HepG2 (cell line): Measurements from ENCODE around the gene NHERF2. TPM values are rescaled to one million over a fixed set of nuclear protein-coding genes. Genes with fewer than 3 reads are reported as not detected.

Experiments
- AHR ChIP-seq: IDR thresholded peaks from 2 replicates; pipeline ENCODE4 v1.6.1; 2018; ENCODE audit warnings: missing genetic modification reagents, missing compliant biosample characterization
- BHLHE40 ChIP-seq: IDR thresholded peaks from 2 replicates; pipeline ENCODE4 v1.6.1; 2011; ENCODE audit warnings: low read length, improper control_type of control experiment
- BRCA1 ChIP-seq: sonication (generic); formaldehyde crosslinking; IDR thresholded peaks from 2 replicates; pipeline ENCODE4 v1.4.0; 2020; ENCODE audit warnings: missing genetic modification reagents
- CHD2 ChIP-seq: IDR thresholded peaks from 2 replicates; pipeline ENCODE4 v1.6.1; 2011; ENCODE audit warnings: low read depth, low read length, improper control_type of control experiment
- CREB1 ChIP-seq, 2 experiments: fragments of 450-650 bp in 1 of 2; IDR thresholded peaks; 2 replicates each; pipeline ENCODE4 v1.6.1; 2016 to 2017; ENCODE audit warnings: control low read depth in 1 of 2, mild to moderate bottlenecking in 1 of 2, missing compliant biosample characterization in 1 of 2, missing genetic modification characterization in 1 of 2
- FLYWCH1 ChIP-seq: sonication (generic); formaldehyde crosslinking; IDR thresholded peaks from 2 replicates; pipeline ENCODE4 v1.8.1; 2023; ENCODE audit warnings: mild to moderate bottlenecking, missing genetic modification reagents
- HMG20A ChIP-seq: IDR thresholded peaks from 2 replicates; pipeline ENCODE4 v1.6.1; 2016; ENCODE audit warnings: borderline replicate concordance
- HNRNPL ChIP-seq: fragments of 200-400 bp; formaldehyde crosslinking; IDR thresholded peaks from 2 replicates; pipeline ENCODE4 v1.6.1; 2017; ENCODE audit warnings: mild to moderate bottlenecking, low read depth, low read length
- HNRNPUL1 ChIP-seq: fragments of 200-400 bp; formaldehyde crosslinking; IDR thresholded peaks from 2 replicates; pipeline ENCODE4 v1.6.1; 2017; ENCODE audit warnings: low read depth, mild to moderate bottlenecking, low read length, moderate library complexity
- ISX ChIP-seq: sonication (generic); formaldehyde crosslinking; conservative IDR thresholded peaks from 2 replicates; pipeline ENCODE4 v1.5.0; 2020; ENCODE audit warnings: missing genetic modification reagents
- KDM5B ChIP-seq: sonication (generic); formaldehyde crosslinking; IDR thresholded peaks from 2 replicates; pipeline ENCODE4 v1.4.0; 2020; ENCODE audit warnings: missing genetic modification reagents, mild to moderate bottlenecking, borderline replicate concordance
- KLF15 ChIP-seq: sonication (generic); formaldehyde crosslinking; IDR thresholded peaks from 2 replicates; pipeline ENCODE4 v1.8.1; 2023; ENCODE audit warnings: borderline replicate concordance, mild to moderate bottlenecking, inconsistent platforms, missing genetic modification reagents, mixed read lengths
- MZF1 ChIP-seq: sonication (generic); formaldehyde crosslinking; IDR thresholded peaks from 2 replicates; pipeline ENCODE4 v1.8.1; 2023; ENCODE audit warnings: mild to moderate bottlenecking, missing genetic modification reagents, borderline replicate concordance
- NR2C2 ChIP-seq: sonication (generic); formaldehyde crosslinking; IDR thresholded peaks from 2 replicates; pipeline ENCODE4 v1.4.0; 2020; ENCODE audit warnings: missing genetic modification reagents, mild to moderate bottlenecking, moderate library complexity, borderline replicate concordance
- NRL ChIP-seq: sonication (generic); formaldehyde crosslinking; IDR thresholded peaks from 2 replicates; pipeline ENCODE4 v1.5.0; 2020; ENCODE audit warnings: missing genetic modification reagents, mild to moderate bottlenecking, moderate library complexity, borderline replicate concordance
- RNF2 ChIP-seq: fragments of 450-650 bp; conservative IDR thresholded peaks from 2 replicates; pipeline ENCODE4 v1.6.1; 2016; ENCODE audit warnings: low read depth
- SIN3A ChIP-seq: IDR thresholded peaks from 2 replicates; pipeline ENCODE4 v1.6.1; 2011; ENCODE audit warnings: low read depth, mild to moderate bottlenecking, control low read depth, low read length, borderline replicate concordance
- SIX1 ChIP-seq: sonication (generic); formaldehyde crosslinking; IDR thresholded peaks from 2 replicates; pipeline ENCODE4 v1.4.0; 2020; ENCODE audit warnings: missing genetic modification reagents, borderline replicate concordance
- ZFP36L2 ChIP-seq: sonication (generic); formaldehyde crosslinking; IDR thresholded peaks from 2 replicates; pipeline ENCODE4 v1.4.0; 2020; ENCODE audit warnings: missing genetic modification reagents
- ZNF224 ChIP-seq: sonication (generic); formaldehyde crosslinking; IDR thresholded peaks from 2 replicates; pipeline ENCODE4 v1.5.0; 2020; ENCODE audit warnings: mild to moderate bottlenecking, missing genetic modification reagents
- ZNF337 ChIP-seq: sonication (generic); formaldehyde crosslinking; IDR thresholded peaks from 2 replicates; pipeline ENCODE4 v1.5.1; 2020; ENCODE audit warnings: missing genetic modification reagents, low read depth, mild to moderate bottlenecking, borderline replicate concordance
- ZNF33B ChIP-seq: sonication (generic); formaldehyde crosslinking; IDR thresholded peaks from 2 replicates; pipeline ENCODE4 v1.5.1; 2020; ENCODE audit warnings: mild to moderate bottlenecking, missing genetic modification reagents
- ZNF709 ChIP-seq: sonication (generic); formaldehyde crosslinking; IDR thresholded peaks from 2 replicates; pipeline ENCODE4 v1.5.0; 2020; ENCODE audit warnings: mild to moderate bottlenecking, missing genetic modification reagents
- ZNF75D ChIP-seq: sonication (generic); formaldehyde crosslinking; IDR thresholded peaks from 2 replicates; pipeline ENCODE4 v1.8.1; 2023; ENCODE audit warnings: missing genetic modification reagents, mild to moderate bottlenecking, borderline replicate concordance
- ZNF790 ChIP-seq: sonication (generic); formaldehyde crosslinking; IDR thresholded peaks from 2 replicates; pipeline ENCODE4 v1.8.0; 2022; ENCODE audit warnings: missing genetic modification reagents, mild to moderate bottlenecking, borderline replicate concordance
- ZSCAN12 ChIP-seq: sonication (generic); formaldehyde crosslinking; IDR thresholded peaks from 2 replicates; pipeline ENCODE4 v1.9.0; 2021; ENCODE audit warnings: mild to moderate bottlenecking, missing genetic modification reagents
- ZSCAN30 ChIP-seq: sonication (generic); formaldehyde crosslinking; IDR thresholded peaks from 2 replicates; pipeline ENCODE4 v1.5.0; 2020; ENCODE audit warnings: mild to moderate bottlenecking, missing genetic modification reagents
- ZZZ3 ChIP-seq: sonication (generic); formaldehyde crosslinking; IDR thresholded peaks from 2 replicates; pipeline ENCODE4 v1.4.0; 2020; ENCODE audit warnings: missing genetic modification reagents, mild to moderate bottlenecking, borderline replicate concordance
- polyA plus RNA-seq, 8 experiments: library from polyadenylated mRNA; depleted of rRNA in 3 of 8; stranded (reverse) in 7 of 8; unstranded in 1 of 8; fragments of >200 nt; fragmentation: Illumina TruSeq in 4 of 8; extraction: Trizol in 4 of 8; gene quantifications; 2 replicates each; pipeline versions ENCODE4 v1.2.1 to v1.2.3, GENCODE V29; 2011 to 2016; ENCODE audit warnings: low read depth in 4 of 8, missing spikeins in 1 of 8, mixed read lengths in 1 of 8; ENCODE audit not compliant: insufficient read depth in 1 of 8
- total RNA-seq, 5 experiments: library from RNA; depleted of rRNA; stranded (reverse); fragments of >200 nt; fragmentation: Illumina TruSeq; extraction: Trizol; gene quantifications; 2 replicates each; pipeline ENCODE4 v1.2.3, GENCODE V29; 2016; ENCODE audit warnings: low read depth in 1 of 5
- TF ChIP-seq, protein P1 (sequence below): sonication (generic); formaldehyde crosslinking; IDR thresholded peaks from 2 replicates; pipeline ENCODE4 v1.5.0; 2020; ENCODE audit warnings: mild to moderate bottlenecking, missing genetic modification reagents
- TF ChIP-seq, protein P2 (sequence below): sonication (generic); formaldehyde crosslinking; IDR thresholded peaks from 2 replicates; pipeline ENCODE4 v1.4.0; 2020; ENCODE audit warnings: mild to moderate bottlenecking, low read depth, missing genetic modification reagents

The NHERF2 gene
- total and polyA plus RNA-seq, 2 of the 13 experiments (the other 11 are each of a cell fraction or from before 2014, with no cell fraction given): 23.7 to 39.3 TPM

DNA sequence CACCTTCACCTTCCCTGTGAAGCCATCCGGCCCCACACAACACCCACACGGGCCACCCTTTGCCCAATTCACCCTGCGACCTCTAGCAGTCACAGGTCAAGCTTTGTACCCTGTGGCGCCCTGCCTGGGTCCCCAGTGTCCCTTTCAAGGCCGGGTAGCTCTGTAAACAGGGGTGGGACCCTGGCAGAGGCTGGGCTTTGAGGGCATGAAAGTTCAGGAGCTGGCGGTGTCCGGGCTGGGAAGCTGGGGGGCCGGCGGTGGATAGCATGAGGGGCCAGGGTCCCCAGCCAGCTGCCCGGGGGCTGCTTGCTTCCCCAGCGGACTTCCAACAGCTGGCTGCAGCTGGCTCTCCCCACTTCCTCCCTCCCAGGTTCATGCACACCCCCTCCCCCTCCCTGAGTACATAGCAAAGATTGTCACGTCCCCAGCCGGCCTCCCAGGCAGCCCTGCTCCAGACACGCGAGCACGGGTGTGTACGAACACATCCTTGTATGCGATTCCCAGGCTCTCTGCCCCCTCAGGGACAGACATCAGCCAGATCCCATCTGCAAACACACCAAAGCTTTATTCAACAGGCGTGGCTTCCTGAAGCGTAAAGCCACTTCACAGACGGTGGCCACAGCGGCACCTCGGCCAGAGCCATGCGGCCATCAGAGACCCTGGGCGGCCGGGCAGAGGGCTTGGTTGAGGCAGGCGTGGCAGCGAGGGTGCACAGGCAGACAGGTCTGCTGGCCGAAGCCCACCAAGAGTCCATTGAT is 12.8 kb downstream of the NHERF2 start (continued):
- TF ChIP-seq SIN3A (peak; percentile 70; the same call in 1 of the 2 replicates), BRCA1 (CRISPR knock-in tag) (no peak), ZNF75D (CRISPR knock-in tag) (no peak), ISX (CRISPR knock-in tag) (no peak), ZNF790 (no peak), BHLHE40 (peak; percentile 64; the same call in 1 of the 2 replicates), MZF1 (CRISPR knock-in tag) (no peak), ZNF709 (CRISPR knock-in tag) (no peak), NRL (CRISPR knock-in tag) (no peak), AHR (CRISPR knock-in tag) (peak; percentile 67; the same call in 1 of the 2 replicates), ZFP36L2 (CRISPR knock-in tag) (no peak), ZNF224 (no peak), ZNF33B (no peak), FLYWCH1 (CRISPR knock-in tag) (no peak), CHD2 (no peak), CREB1 (IDR thresholded peaks at IDR 0.05) (no peak), CREB1 (CRISPR knock-in tag; IDR thresholded peaks at IDR 0.05) (no peak), NR2C2 (CRISPR knock-in tag) (peak; percentile 83), RNF2 (0 out of 2 replicates have a peak, but pooled peaks have one; percentile 35), KDM5B (no peak; the same call in 1 of the 2 replicates), ZNF337 (CRISPR knock-in tag) (no peak), ZSCAN30 (no peak), ZSCAN12 (CRISPR knock-in tag) (no peak), KLF15 (CRISPR knock-in tag) (no peak), SIX1 (no peak), HNRNPUL1 (no peak), ZZZ3 (CRISPR knock-in tag) (no peak; the same call in 1 of the 2 replicates), HMG20A (CRISPR knock-in tag) (peak; percentile 74; the same call in 1 of the 2 replicates), HNRNPL (peak; percentile 100)
- TF ChIP-seq, protein P1, sequence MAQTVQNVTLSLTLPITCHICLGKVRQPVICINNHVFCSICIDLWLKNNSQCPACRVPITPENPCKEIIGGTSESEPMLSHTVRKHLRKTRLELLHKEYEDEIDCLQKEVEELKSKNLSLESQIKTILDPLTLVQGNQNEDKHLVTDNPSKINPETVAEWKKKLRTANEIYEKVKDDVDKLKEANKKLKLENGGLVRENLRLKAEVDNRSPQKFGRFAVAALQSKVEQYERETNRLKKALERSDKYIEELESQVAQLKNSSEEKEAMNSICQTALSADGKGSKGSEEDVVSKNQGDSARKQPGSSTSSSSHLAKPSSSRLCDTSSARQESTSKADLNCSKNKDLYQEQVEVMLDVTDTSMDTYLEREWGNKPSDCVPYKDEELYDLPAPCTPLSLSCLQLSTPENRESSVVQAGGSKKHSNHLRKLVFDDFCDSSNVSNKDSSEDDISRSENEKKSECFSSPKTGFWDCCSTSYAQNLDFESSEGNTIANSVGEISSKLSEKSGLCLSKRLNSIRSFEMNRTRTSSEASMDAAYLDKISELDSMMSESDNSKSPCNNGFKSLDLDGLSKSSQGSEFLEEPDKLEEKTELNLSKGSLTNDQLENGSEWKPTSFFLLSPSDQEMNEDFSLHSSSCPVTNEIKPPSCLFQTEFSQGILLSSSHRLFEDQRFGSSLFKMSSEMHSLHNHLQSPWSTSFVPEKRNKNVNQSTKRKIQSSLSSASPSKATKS (CRISPR knock-in tag): no peak
- TF ChIP-seq, protein P2, sequence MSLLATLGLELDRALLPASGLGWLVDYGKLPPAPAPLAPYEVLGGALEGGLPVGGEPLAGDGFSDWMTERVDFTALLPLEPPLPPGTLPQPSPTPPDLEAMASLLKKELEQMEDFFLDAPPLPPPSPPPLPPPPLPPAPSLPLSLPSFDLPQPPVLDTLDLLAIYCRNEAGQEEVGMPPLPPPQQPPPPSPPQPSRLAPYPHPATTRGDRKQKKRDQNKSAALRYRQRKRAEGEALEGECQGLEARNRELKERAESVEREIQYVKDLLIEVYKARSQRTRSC (CRISPR knock-in tag): no peak
